Liver (tissue), 9 donors: ENCODE measurements around the gene PPFIBP2. TPM values are rescaled to one million over a fixed set of nuclear protein-coding genes. Genes with fewer than 3 reads are reported as not detected.

Source experiments
- DNase-seq: peaks from one replicate; pipeline ENCODE4 v3.0.0-alpha.2; 2017; ENCODE audit warnings: low spot score
- H3K27ac ChIP-seq, 2 donors: one replicate each; pipeline ENCODE4 v1.7.0; 2013; ENCODE audit warnings: inconsistent platforms in 2 of 2, low read length in 2 of 2, control low read depth in 1 of 2, low read depth in 1 of 2, mild to moderate bottlenecking in 1 of 2
- H3K27me3 ChIP-seq, 4 donors: one replicate each; pipeline versions ENCODE4 v1.6.1 to v1.7.0; 2013; ENCODE audit warnings: low read length in 3 of 4, inconsistent platforms in 1 of 4, mild to moderate bottlenecking in 1 of 4, moderate library complexity in 1 of 4; ENCODE audit not compliant: control insufficient read depth in 4 of 4, insufficient read depth in 4 of 4
- H3K36me3 ChIP-seq, 4 donors: one replicate each; pipeline versions ENCODE4 v1.6.1 to v1.7.0; 2013; ENCODE audit warnings: low read length in 3 of 4, mild to moderate bottlenecking in 3 of 4, low read depth in 1 of 4, moderate library complexity in 1 of 4; ENCODE audit not compliant: control insufficient read depth in 4 of 4, insufficient read depth in 3 of 4
- H3K4me1 ChIP-seq, 4 donors: one replicate each; pipeline versions ENCODE4 v1.6.1 to v1.7.0; 2013; ENCODE audit warnings: low read length in 3 of 4, mild to moderate bottlenecking in 3 of 4, moderate library complexity in 1 of 4; ENCODE audit not compliant: control insufficient read depth in 4 of 4, insufficient read depth in 4 of 4
- H3K4me3 ChIP-seq, 3 donors: one replicate each; pipeline versions ENCODE4 v1.6.1 to v1.7.0; 2013; ENCODE audit warnings: low read length in 3 of 3, control low read depth in 1 of 3, low read depth in 1 of 3, mild to moderate bottlenecking in 1 of 3
- H3K9ac ChIP-seq, 2 donors: one replicate each; pipeline ENCODE4 v1.7.0; 2013; ENCODE audit warnings: low read length in 2 of 2, mild to moderate bottlenecking in 2 of 2, moderate library complexity in 2 of 2, control low read depth in 1 of 2, low read depth in 1 of 2
- H3K9me3 ChIP-seq, 4 donors: one replicate each; pipeline versions ENCODE4 v1.6.1 to v1.7.0; 2013; ENCODE audit warnings: low read length in 3 of 4; ENCODE audit not compliant: control insufficient read depth in 4 of 4
- ATF3 ChIP-seq: IDR thresholded peaks from 2 replicates; pipeline ENCODE4 v1.6.1; 2016; ENCODE audit warnings: antibody characterized with exemption
- EGR1 ChIP-seq, 2 donors: IDR thresholded peaks; 2 replicates each; pipeline ENCODE4 v1.6.1; 2016 to 2018; ENCODE audit warnings: antibody characterized with exemption in 2 of 2, low read depth in 2 of 2
- FOXA1 ChIP-seq: IDR thresholded peaks from 2 replicates; pipeline ENCODE4 v1.6.1; 2016; ENCODE audit warnings: antibody characterized with exemption
- FOXA2 ChIP-seq: IDR thresholded peaks from 2 replicates; pipeline ENCODE4 v1.6.1; 2016; ENCODE audit warnings: antibody characterized with exemption
- GABPA ChIP-seq, 2 donors: IDR thresholded peaks in 1 of 2; conservative IDR thresholded peaks in 1 of 2; 2 replicates each; pipeline ENCODE4 v1.6.1; 2016; ENCODE audit warnings: antibody characterized with exemption in 2 of 2, mild to moderate bottlenecking in 1 of 2, moderate library complexity in 1 of 2
- HNF4A ChIP-seq, 2 donors: conservative IDR thresholded peaks; 2 replicates each; pipeline ENCODE4 v1.6.1; 2016; ENCODE audit warnings: antibody characterized with exemption in 2 of 2, mild to moderate bottlenecking in 2 of 2
- HNF4G ChIP-seq: IDR thresholded peaks from 2 replicates; pipeline ENCODE4 v1.6.1; 2016; ENCODE audit warnings: antibody characterized with exemption
- JUND ChIP-seq, 2 donors: IDR thresholded peaks; 2 replicates each; pipeline ENCODE4 v1.6.1; 2016; ENCODE audit warnings: antibody characterized with exemption in 2 of 2
- MAX ChIP-seq: IDR thresholded peaks from 2 replicates; pipeline ENCODE4 v1.6.1; 2016; ENCODE audit warnings: antibody characterized with exemption
- NR2F2 ChIP-seq: IDR thresholded peaks from 2 replicates; pipeline ENCODE4 v1.6.1; 2016; ENCODE audit warnings: antibody characterized with exemption
- RAD21 ChIP-seq, 2 donors: IDR thresholded peaks; 2 replicates each; pipeline ENCODE4 v1.6.1; 2016; ENCODE audit warnings: antibody characterized with exemption in 2 of 2, mild to moderate bottlenecking in 2 of 2
- REST ChIP-seq: IDR thresholded peaks from 2 replicates; pipeline ENCODE4 v1.6.1; 2016; ENCODE audit warnings: antibody characterized with exemption, mild to moderate bottlenecking
- RXRA ChIP-seq, 2 donors: IDR thresholded peaks; 2 replicates each; pipeline ENCODE4 v1.6.1; 2017 to 2018; ENCODE audit warnings: antibody characterized with exemption in 2 of 2, mild to moderate bottlenecking in 1 of 2
- SP1 ChIP-seq: IDR thresholded peaks from 2 replicates; pipeline ENCODE4 v1.6.1; 2018; ENCODE audit warnings: antibody characterized with exemption, mild to moderate bottlenecking
- TAF1 ChIP-seq: conservative IDR thresholded peaks from 2 replicates; pipeline ENCODE4 v1.6.1; 2016; ENCODE audit warnings: antibody characterized with exemption, mild to moderate bottlenecking
- YY1 ChIP-seq: IDR thresholded peaks from 2 replicates; pipeline ENCODE4 v1.6.1; 2016; ENCODE audit warnings: antibody characterized with exemption, mild to moderate bottlenecking
- ZBTB33 ChIP-seq: IDR thresholded peaks from 2 replicates; pipeline ENCODE4 v1.6.1; 2016; ENCODE audit warnings: antibody characterized with exemption
- WGBS: extraction: QIAGEN DNeasy Blood & Tissue Kit; methylation state at CpG from one replicate; pipeline ENCODE4 v1.1.7; 2013; 5-methylcytosine and 5-hydroxymethylcytosine counted together
- polyA plus RNA-seq, 2 donors: library from polyadenylated mRNA; stranded (reverse) in 1 of 2; unstranded in 1 of 2; fragments of 200-250 nt in 1 of 2; fragments of >200 nt in 1 of 2; fragmentation: Nextera tagmentation in 1 of 2; extraction: Ambion mirVana in 1 of 2; gene quantifications; one replicate each; pipeline versions ENCODE4 v1.2.1 to v1.2.3, GENCODE V29; 2013 to 2015
- total RNA-seq, 2 donors: library from RNA; depleted of rRNA; stranded (reverse); fragments of >200 nt; gene quantifications; one replicate each; pipeline ENCODE4 v1.2.3, GENCODE V29; 2014
- TF ChIP-seq, protein P1 (sequence below): fragments of 150-350 bp; IDR thresholded peaks from 2 replicates; pipeline ENCODE4 v1.5.1; 2017; ENCODE audit warnings: improper control_type of control experiment, low read depth, low read length; ENCODE audit not compliant: missing input control
- donor health status: healthy.
- donor health status: healthy.
- donor health status: healthy.
- donor health status: healthy.
- donor health status: healthy.

PPFIBP2 gene
- total and polyA plus RNA-seq, 4 donors, result 19.6 to 80.0 (median 23.2) TPM

GRCh38 chr11:7591107-7591894, 77.5 kb downstream of the PPFIBP2 start:
- Histone ChIP-seq H3K4me3 (no peak overlapping the region), H3K36me3 (peaks cover 0 to 2% (median 0%) of the 10 kb centered on the region in 4 donors), H3K9ac (no peak overlapping the region), H3K4me1 (peaks cover 4 to 26% (median 8%) of the 10 kb centered on the region in 4 donors), H3K9me3 (no peaks in the 10 kb centered on the region), H3K27me3 (no peaks in the 10 kb centered on the region), H3K27ac (peak overlapping the region; percentile 70 to 71)
- no peak for DNase-seq
- 65% methylated on average over 6 of the region's 6 CpGs for WGBS
- TF ChIP-seq NR2F2, result no peak
- no peak for TF ChIP-seq GABPA (IDR thresholded peaks at IDR 0.05 in 1 of 2, conservative IDR thresholded peaks at IDR 0.05 in 1 of 2)
- TF ChIP-seq HNF4A (conservative IDR thresholded peaks at IDR 0.05), result no peak
- no peak for TF ChIP-seq EGR1 (IDR thresholded peaks at IDR 0.05; ENCODE audit: low read depth in 2 of 2)
- TF ChIP-seq REST, result no peak
- TF ChIP-seq RAD21 (IDR thresholded peaks at IDR 0.05), result no peak
- no peak for TF ChIP-seq HNF4G
- TF ChIP-seq JUND (IDR thresholded peaks at IDR 0.05), result no peak
- no peak for TF ChIP-seq ATF3
- TF ChIP-seq, protein P1, sequence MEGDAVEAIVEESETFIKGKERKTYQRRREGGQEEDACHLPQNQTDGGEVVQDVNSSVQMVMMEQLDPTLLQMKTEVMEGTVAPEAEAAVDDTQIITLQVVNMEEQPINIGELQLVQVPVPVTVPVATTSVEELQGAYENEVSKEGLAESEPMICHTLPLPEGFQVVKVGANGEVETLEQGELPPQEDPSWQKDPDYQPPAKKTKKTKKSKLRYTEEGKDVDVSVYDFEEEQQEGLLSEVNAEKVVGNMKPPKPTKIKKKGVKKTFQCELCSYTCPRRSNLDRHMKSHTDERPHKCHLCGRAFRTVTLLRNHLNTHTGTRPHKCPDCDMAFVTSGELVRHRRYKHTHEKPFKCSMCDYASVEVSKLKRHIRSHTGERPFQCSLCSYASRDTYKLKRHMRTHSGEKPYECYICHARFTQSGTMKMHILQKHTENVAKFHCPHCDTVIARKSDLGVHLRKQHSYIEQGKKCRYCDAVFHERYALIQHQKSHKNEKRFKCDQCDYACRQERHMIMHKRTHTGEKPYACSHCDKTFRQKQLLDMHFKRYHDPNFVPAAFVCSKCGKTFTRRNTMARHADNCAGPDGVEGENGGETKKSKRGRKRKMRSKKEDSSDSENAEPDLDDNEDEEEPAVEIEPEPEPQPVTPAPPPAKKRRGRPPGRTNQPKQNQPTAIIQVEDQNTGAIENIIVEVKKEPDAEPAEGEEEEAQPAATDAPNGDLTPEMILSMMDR, result no peak
- no peak for TF ChIP-seq FOXA2
- TF ChIP-seq YY1, result no peak
- TF ChIP-seq RXRA (IDR thresholded peaks at IDR 0.05), result no peak
- TF ChIP-seq MAX, result no peak
- TF ChIP-seq FOXA1, result no peak
- TF ChIP-seq SP1, result no peak

DNA sequence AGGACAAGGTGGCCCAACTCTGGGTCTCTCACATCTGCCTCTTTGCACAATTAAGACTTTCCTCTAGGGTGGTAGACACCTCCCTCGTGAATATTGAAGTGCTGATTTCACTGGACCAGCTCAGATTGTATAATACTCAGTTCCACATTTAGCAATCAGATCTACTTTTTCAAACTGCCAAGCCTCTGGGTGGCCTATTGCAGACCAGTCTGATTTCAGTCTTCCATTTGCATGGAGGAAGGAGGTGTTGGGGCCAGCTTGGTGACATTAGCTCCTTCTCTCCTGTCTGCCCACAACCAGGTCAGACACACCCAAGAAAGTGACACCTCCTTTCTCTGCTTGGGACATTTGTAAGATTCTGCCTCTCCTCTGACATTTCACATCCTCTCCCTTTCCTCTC, 78.2 kb downstream of the PPFIBP2 start:
- no peak overlapping the region for H3K9ac ChIP-seq
- no peak overlapping the region for H3K4me3 ChIP-seq
- no peaks in the 10 kb centered on the region for H3K9me3 ChIP-seq
- H3K36me3 ChIP-seq, result peaks cover 0 to 2% (median 1%) of the 10 kb centered on the region in 4 donors
- peaks cover 4 to 26% (median 8%) of the 10 kb centered on the region in 4 donors for H3K4me1 ChIP-seq
- H3K27ac ChIP-seq, result peak overlapping the region; percentile 70 to 71
- no peaks in the 10 kb centered on the region for H3K27me3 ChIP-seq
- 56% methylated on average over 1 of the region's 1 CpG for WGBS
- DNase-seq, result no peak
- no peak for TF ChIP-seq FOXA1
- TF ChIP-seq HNF4G, result no peak
- TF ChIP-seq ZBTB33, result no peak
- TF ChIP-seq MAX, result no peak
- TF ChIP-seq SP1, result no peak
- TF ChIP-seq TAF1, result no peak
- TF ChIP-seq, protein P1, result no peak
- no peak for TF ChIP-seq RXRA (IDR thresholded peaks at IDR 0.05)
- no peak for TF ChIP-seq RAD21 (IDR thresholded peaks at IDR 0.05)
